Fibroblast of mammary gland (primary cell): ENCODE measurements around the gene CENPL.
A peak's percentile ranks its signal among the peaks of the same experiment; 100 is the strongest.

Experiments used
- DNase-seq: peaks from one replicate; pipeline ENCODE4 v3.0.0-alpha.2; 2010; ENCODE audit warnings: low read depth
- H3K4me3 ChIP-seq: 2 replicates; pipeline ENCODE4 v1.5.1; 2011; ENCODE audit warnings: low read depth, mild to moderate bottlenecking, low read length, moderate library complexity; ENCODE audit not compliant: control insufficient read depth
- CTCF ChIP-seq: conservative IDR thresholded peaks from 2 replicates; pipeline ENCODE4 v1.5.1; 2011; ENCODE audit warnings: low read depth, low read length, inconsistent platforms; ENCODE audit not compliant: control insufficient read depth, insufficient read depth

The CENPL gene

GRCh38 chr1:173856903-173857302 is 32.2 kb upstream of the CENPL start:
- no peak overlapping the region for H3K4me3 ChIP-seq
- DNase-seq = no peak

GRCh38 chr1:173856014-173856413 is 31.3 kb upstream of the CENPL start:
- TF ChIP-seq CTCF = no peak
- no peak overlapping the region for H3K4me3 ChIP-seq
- no peak for DNase-seq

More at GRCh38 chr1:173856903-173857302, 32.2 kb upstream of the CENPL start:
- no peak for TF ChIP-seq CTCF

- H3K4me3 ChIP-seq = no peak overlapping the region
- no peak for TF ChIP-seq CTCF
- peak; percentile 54 for DNase-seq
Measured at GRCh38 chr1:173853074-173853473, 28.4 kb upstream of the CENPL start.

GRCh38 chr1:173852105-173852504 is 27.4 kb upstream of the CENPL start:
- no peak overlapping the region for H3K4me3 ChIP-seq
- no peak for TF ChIP-seq CTCF
- DNase-seq = no peak

GRCh38 chr1:173832748-173833147 is 8.1 kb upstream of the CENPL start:
- DNase-seq = no peak
- TF ChIP-seq CTCF = no peak

GRCh38 chr1:173827611-173828010 is 2.9 kb upstream of the CENPL start:
- H3K4me3 ChIP-seq = no peak overlapping the region
- DNase-seq = peak; percentile 2
- TF ChIP-seq CTCF = no peak

More at GRCh38 chr1:173832748-173833147, 8.1 kb upstream of the CENPL start:
- H3K4me3 ChIP-seq = no peak overlapping the region

GRCh38 chr1:173823781-173824314 is 835 bp downstream of the CENPL start:
- H3K4me3 ChIP-seq = peak overlapping the region; percentile 96
- TF ChIP-seq CTCF = no peak
- DNase-seq = peak; percentile 60
